HTERT RPE-1 (cell line): ENCODE results near the gene ITM2C.

Source experiments
- in situ Hi-C: fragments of 300-500 bp; cut with MboI; formaldehyde crosslinking; loops from 4 replicates; pipeline ENCODE4 v1.14.3; 2020; ENCODE audit warnings: low sequenced_read_pairs

ITM2C gene

GRCh38 chr2:230922951-230923717 is 58.4 kb downstream of the ITM2C start:
- in situ Hi-C loops = no loop called here

DNA sequence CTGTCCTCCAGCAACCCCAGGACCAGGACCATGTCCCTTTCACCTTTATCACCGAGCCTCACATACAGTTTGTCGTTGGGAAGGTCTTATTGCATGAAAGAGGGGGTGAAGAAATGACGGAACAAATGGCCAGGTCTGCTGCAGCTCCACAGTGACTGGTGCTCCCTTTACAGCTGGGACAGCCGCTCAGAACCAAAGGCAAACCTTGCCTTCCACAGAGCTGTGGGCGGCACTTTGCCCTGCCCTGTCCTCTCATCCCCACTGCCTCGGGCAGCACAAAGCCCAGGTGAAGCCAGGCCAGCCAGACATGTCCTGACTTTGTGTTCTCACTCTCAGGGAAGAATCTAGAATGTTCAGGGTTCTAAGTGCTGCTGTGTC is 59.3 kb downstream of the ITM2C start:
- in situ Hi-C loops = no loop called here

GRCh38 chr2:230924470-230925341 is 60.0 kb downstream of the ITM2C start, which contains the start of gene GPR55:
TSS of gene GPR55 (minus strand) at chr2:230925242. CDS start at chr2:230910962, 14,280 bp downstream.
- in situ Hi-C loops = no loop called here

GRCh38 chr2:230925443-230925878 is 60.7 kb downstream of the ITM2C start:
- in situ Hi-C loops = no loop called here

GRCh38 chr2:230925879-230926765 is 61.4 kb downstream of the ITM2C start:
- in situ Hi-C loops = no loop called here

DNA sequence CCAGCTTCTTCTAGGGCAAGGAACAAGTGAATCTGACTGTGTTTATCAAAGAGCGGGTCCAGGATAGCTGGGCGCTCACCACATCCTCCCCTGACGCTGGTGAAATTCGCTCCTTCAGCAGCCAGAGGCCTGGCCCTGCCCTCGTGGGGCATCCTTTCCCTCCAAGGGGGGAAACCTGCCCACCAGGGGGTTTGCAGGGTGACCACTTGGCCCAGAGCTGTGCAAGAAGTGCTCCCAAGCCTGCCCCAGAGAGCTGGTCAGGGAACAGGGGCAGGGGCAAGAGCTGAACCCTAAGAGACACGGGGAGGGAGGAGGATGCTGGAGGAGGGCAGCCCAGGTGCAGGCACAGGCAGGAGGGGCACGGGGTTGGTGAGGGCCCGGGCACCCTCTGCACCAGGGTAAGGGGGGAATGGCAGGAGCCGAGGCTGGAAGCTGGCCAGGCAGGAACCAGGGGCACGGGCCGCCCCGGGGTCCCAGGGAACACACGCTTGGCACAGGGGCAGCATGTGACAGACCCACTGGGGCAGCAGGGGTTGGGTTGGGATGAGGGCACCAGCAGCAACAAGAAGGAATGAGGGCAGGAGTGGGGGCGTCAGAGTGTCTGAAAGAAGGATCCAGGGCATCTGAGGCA is 63.1 kb downstream of the ITM2C start:
- in situ Hi-C loops = no loop called here
